Osteocyte (in vitro differentiated cells): Measurements from ENCODE around the gene OR2S2. TPM values are rescaled to one million over a fixed set of nuclear protein-coding genes. Genes with fewer than 3 reads are reported as not detected.

ENCODE experiments used
- DNase-seq: peaks from one replicate; pipeline ENCODE4 v3.0.0; 2021; ENCODE audit warnings: mixed read lengths; ENCODE audit not compliant: unreplicated experiment; ENCODE audit errors: extremely low spot score
- H3K27ac Mint-ChIP-seq: one replicate; pipeline ENCODE4 v1.8.0; 2021; ENCODE audit warnings: mild to moderate bottlenecking, mixed read lengths; ENCODE audit not compliant: unreplicated experiment
- H3K27me3 Mint-ChIP-seq: one replicate; pipeline ENCODE4 v1.8.0; 2021; ENCODE audit warnings: mixed read lengths; ENCODE audit not compliant: unreplicated experiment
- H3K36me3 Mint-ChIP-seq: one replicate; pipeline ENCODE4 v1.8.0; 2021; ENCODE audit warnings: mixed read lengths; ENCODE audit not compliant: unreplicated experiment
- H3K4me1 Mint-ChIP-seq: one replicate; pipeline ENCODE4 v1.8.0; 2021; ENCODE audit warnings: mixed read lengths; ENCODE audit not compliant: unreplicated experiment
- H3K4me3 Mint-ChIP-seq: one replicate; pipeline ENCODE4 v1.8.0; 2021; ENCODE audit warnings: mild to moderate bottlenecking, moderate library complexity, mixed read lengths; ENCODE audit not compliant: unreplicated experiment
- H3K9me3 Mint-ChIP-seq: one replicate; pipeline ENCODE4 v1.8.0; 2021; ENCODE audit warnings: mixed read lengths; ENCODE audit not compliant: unreplicated experiment
- CTCF ChIP-seq: fragments of 200-600 bp; sonication (generic); IDR thresholded peaks from 2 replicates; pipeline ENCODE4 v1.5.0; 2021; ENCODE audit warnings: antibody characterized with exemption, mild to moderate bottlenecking, moderate library complexity
- total RNA-seq: library from RNA; stranded (reverse); gene quantifications from 2 replicates; pipeline ENCODE4 v1.2.1, GENCODE V29; 2021

OR2S2 gene
- total RNA-seq, 1 donor from 2014 or later = not detected

GRCh38 chr9:35976726-35977125 is 18.8 kb upstream of the OR2S2 start:
- peak; percentile 17 for DNase-seq
- no peak overlapping the region for H3K4me3 Mint-ChIP-seq
- H3K4me1 Mint-ChIP-seq = peaks cover 2% of the 10 kb centered on the region
- peaks cover 26% of the 10 kb centered on the region for H3K9me3 Mint-ChIP-seq
- TF ChIP-seq CTCF = no peak
- H3K27me3 Mint-ChIP-seq = peaks cover 23% of the 10 kb centered on the region
- peaks cover 10% of the 10 kb centered on the region for H3K36me3 Mint-ChIP-seq
- no peak overlapping the region for H3K27ac Mint-ChIP-seq

GRCh38 chr9:35974800-35975199 is 16.8 kb upstream of the OR2S2 start:
- Mint-ChIP-seq H3K36me3 (peaks cover 10% of the 10 kb centered on the region), H3K27ac (no peak overlapping the region), H3K4me1 (peaks cover 2% of the 10 kb centered on the region), H3K27me3 (peaks cover 9% of the 10 kb centered on the region), H3K4me3 (no peak overlapping the region), H3K9me3 (peaks cover 26% of the 10 kb centered on the region)
- DNase-seq = no peak
- no peak for TF ChIP-seq CTCF

GRCh38 chr9:35972093-35972492 is 14.1 kb upstream of the OR2S2 start:
- no peak overlapping the region for H3K4me3 Mint-ChIP-seq
- peaks cover 24% of the 10 kb centered on the region for H3K27me3 Mint-ChIP-seq
- H3K4me1 Mint-ChIP-seq = peaks cover 2% of the 10 kb centered on the region
- TF ChIP-seq CTCF = no peak
- H3K36me3 Mint-ChIP-seq = peaks cover 10% of the 10 kb centered on the region
- no peak for DNase-seq
- no peak overlapping the region for H3K27ac Mint-ChIP-seq
- peaks cover 26% of the 10 kb centered on the region for H3K9me3 Mint-ChIP-seq

GRCh38 chr9:35967042-35967441 is 9.1 kb upstream of the OR2S2 start:
- no peaks in the 10 kb centered on the region for H3K9me3 Mint-ChIP-seq
- no peak overlapping the region for H3K27ac Mint-ChIP-seq
- peaks cover 36% of the 10 kb centered on the region for H3K27me3 Mint-ChIP-seq
- no peak for TF ChIP-seq CTCF
- H3K4me3 Mint-ChIP-seq = no peak overlapping the region
- no peak for DNase-seq
- H3K36me3 Mint-ChIP-seq = no peaks in the 10 kb centered on the region
- H3K4me1 Mint-ChIP-seq = peaks cover 4% of the 10 kb centered on the region

GRCh38 chr9:35966433-35966832 is 8.5 kb upstream of the OR2S2 start:
- H3K9me3 Mint-ChIP-seq = no peaks in the 10 kb centered on the region
- no peak overlapping the region for H3K27ac Mint-ChIP-seq
- peaks cover 4% of the 10 kb centered on the region for H3K4me1 Mint-ChIP-seq
- TF ChIP-seq CTCF = no peak
- no peak overlapping the region for H3K4me3 Mint-ChIP-seq
- DNase-seq = no peak
- H3K27me3 Mint-ChIP-seq = peaks cover 36% of the 10 kb centered on the region
- no peaks in the 10 kb centered on the region for H3K36me3 Mint-ChIP-seq
